ENCODE data around the gene TP53I13.

TP53I13 gene

DNA sequence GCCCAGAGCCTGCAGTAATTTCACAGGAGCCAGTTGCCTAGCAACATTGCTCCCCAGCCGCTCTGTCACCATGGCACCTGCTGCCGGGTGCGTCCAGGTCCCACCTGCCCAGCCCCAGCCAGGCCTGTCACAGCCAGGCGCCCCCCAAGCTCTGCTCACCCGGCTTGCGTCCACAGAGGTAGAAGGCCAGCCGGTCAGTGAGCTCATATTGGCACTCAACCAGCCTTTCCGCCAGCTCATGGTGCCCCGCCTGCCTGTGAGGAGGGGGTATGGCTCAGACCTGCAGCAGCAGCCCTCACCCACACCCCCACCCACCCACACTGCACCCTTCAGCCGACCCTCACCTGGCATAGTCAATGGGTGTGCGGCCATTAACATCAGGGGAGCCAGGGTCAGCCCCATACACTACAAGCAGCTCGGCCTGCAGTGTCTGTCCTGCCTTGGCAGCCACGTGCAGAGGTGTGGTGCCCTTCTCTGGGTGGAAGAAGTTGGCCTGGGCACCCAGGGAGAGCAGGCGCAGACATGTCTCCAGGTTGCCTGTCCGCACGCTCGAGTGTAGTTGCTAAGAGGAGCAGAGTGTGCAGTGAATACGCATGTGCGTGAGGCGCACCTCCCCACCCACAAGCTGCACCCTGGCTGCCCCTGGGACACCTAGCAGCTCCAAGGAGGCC, 13.2 kb downstream of the TP53I13 start:
- DNase-seq (ENCODE audit: low read depth), result no peak

GRCh38 chr17:29582254-29582765, 13.8 kb downstream of the TP53I13 start:
- no peak for DNase-seq (ENCODE audit: low read depth)

- no peak for DNase-seq (ENCODE audit: low read depth)
Observed at GRCh38 chr17:29582772-29583171, 14.3 kb downstream of the TP53I13 start.

DNA sequence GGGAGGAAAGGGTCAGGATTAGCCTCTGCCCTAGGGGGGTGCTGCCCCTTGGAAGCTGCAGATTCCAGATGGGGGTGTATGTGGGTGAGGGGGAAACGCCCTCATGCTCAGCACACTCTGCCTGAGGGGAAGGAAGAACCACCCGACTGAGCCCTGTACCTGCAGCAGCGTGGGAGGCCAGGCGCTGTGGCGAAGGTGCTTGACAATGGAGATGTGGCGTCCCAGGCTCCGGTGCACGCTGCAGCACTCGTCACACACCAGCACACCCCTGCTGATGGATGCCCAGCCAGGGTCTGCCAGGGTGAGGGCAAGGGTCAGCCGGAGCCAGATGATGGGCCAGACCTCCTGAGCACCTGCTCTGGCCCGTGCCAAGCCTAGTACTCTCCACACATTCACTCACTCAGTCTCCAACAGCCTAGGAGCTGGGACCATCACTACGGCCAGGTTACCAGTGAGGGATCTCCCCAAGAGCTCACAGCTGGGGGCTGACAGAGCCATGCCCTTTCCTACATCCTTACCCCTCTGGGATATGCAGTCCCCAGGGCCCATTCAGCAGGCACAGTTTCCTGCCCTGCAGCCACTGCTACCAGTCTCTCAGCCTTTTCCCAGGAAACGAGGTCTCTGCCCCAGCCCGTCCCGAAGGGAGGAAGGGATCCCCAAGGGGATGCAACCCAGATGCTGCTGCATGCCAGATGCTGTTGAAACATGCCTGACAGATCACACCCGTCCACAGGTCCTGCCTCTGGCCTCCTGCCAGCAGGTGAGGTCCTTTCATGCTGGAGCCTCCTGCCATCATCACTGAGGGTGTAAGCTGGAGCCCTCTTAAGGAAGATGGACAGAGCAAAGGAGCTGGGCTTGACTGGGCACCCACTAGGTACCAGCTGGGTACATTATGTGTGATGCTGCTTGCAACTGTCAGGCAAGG, 15.1 kb downstream of the TP53I13 start:
- DNase-seq (ENCODE audit: low read depth), result no peak

DNA sequence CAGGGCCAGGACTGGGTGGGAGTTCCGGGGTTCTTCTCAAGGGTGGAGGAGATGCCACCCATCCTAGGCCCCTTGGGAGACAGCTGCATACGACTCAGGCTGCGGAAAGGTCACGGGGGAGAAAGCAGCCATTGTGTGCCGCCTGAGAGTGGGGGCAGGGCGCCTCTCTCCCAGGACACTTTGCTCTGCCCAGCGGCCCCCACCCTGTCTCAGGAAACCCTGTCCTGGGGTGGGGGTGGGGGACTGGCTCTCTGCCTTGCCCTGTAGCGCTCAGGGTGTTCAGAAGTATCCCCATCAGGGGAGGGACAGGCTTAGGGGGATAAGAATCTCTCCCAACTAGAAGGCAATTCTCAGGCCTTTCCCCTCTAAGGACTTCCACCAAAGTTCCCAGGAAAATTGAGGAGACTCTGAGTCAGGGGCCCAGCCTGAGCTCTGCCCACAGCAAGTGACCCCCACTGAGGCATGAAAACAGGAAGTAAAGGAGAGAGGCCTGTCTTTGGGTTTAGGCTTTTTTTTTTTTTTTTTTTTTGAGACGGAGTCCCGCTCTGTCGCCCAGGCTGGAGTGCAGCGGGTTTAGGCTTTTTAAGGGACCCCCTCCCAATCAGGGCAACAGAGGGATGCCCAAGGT, 16.1 kb downstream of the TP53I13 start:
- no peak for DNase-seq (ENCODE audit: low read depth)

DNA sequence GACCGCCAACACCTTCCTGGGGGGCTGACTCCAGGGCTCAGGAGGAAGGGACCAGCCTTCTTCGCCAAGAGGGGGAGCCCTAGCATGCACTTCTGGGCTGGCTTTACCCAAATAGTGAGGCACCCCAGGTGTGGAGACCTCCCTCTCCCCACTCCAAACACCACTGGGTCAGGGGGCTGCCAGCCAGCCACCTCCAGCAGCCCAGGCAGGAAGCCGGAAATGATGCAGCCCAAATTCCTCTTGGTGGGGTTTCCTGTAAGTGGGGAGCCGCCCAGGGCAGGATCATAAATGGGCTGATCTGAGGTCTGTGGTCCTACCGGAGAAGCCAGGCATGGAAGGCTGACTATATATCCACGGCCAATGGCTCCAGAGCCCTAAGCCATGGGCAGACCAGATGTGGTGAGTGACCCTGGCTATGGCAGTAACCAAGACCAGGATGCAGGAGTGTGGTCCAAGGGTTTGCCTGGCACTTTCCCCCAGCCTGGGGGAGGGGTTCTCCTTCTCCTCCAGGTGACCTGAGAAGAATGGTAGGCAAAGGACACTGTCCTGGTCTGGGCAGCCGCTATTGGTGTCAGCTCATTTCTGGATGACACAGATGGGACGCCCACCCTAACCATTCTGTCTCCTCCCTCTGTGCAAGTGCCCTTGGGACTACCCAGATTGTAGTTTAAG, 16.7 kb downstream of the TP53I13 start:
- DNase-seq (ENCODE audit: low read depth), result no peak

GRCh38 chr17:29586676-29587469, 18.4 kb downstream of the TP53I13 start:
- DNase-seq (ENCODE audit: low read depth), result no peak

DNA sequence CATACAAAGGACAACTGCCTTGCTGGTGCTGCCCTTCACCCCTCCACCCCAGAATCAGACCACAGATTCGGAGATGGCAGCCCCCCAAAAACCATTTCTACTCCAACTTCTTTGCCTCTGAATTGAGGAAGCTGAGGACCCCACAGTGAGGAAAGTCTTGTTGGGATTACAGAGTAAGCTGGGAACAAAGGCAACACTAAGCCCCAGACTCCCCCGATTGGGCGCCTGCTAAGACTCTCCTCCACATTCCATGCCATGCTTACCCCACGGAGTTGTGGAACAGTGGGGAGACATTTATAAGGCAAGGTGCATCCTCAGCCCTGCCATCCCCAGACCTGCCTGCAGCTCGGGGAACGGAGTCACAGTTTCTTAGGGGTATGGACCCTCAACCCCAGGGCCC, 19.1 kb downstream of the TP53I13 start:
- no peak for DNase-seq (ENCODE audit: low read depth)

- no peak for DNase-seq (ENCODE audit: low read depth)
Observed at GRCh38 chr17:29588017-29588561, 19.6 kb downstream of the TP53I13 start.

DNA sequence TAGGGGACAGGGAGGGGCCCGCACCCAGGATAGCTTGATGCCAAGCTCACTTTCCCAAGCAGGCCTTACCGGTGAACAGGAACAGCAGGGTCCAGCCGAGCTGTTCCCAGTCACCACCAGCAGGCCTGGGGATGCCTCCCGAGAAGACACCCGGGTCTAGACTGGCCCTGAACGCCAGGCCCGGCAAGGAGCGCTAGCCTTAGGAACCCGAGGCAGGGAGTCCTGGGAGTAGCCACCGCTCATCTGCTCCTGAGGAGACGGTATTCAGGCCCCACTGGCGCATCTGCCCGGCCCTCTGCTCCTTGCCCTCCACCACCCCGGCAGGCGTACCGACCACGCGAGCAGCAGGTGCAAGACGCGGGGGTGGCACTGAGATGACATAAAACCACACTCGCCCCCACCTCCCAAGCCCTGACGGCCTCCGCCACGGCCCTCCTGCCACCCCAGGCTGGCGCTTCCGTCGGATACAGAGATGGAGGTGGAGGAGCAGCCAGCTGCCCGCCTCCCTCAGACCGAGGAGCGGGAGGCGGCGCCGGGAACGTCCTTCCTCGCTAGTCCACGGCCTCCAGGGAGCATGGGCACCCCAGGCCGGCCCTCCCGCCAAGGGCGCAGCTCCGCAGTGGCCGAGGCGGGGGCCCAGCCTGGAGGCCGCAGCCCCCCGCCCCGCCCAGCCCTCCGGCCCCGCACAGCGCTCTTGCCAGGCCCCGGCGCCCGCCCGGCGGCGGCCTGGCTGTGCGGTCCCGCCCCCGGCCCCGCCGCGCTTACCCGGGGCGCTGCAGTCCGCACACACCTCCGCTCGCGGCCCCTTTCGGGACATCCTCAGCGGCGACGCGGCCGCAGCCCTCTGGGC, 20.3 kb downstream of the TP53I13 start:
- peak; percentile 69 for DNase-seq (ENCODE audit: low read depth)

- peak; percentile 82 for DNase-seq (ENCODE audit: low read depth)
Observed at GRCh38 chr17:29589524-29590410, 21.3 kb downstream of the TP53I13 start, which contains the start of gene GIT1. Gene GIT1, minus strand, starts transcription at chr17:29589648. Its CDS starts 270 bp downstream, at chr17:29589378.

DNA sequence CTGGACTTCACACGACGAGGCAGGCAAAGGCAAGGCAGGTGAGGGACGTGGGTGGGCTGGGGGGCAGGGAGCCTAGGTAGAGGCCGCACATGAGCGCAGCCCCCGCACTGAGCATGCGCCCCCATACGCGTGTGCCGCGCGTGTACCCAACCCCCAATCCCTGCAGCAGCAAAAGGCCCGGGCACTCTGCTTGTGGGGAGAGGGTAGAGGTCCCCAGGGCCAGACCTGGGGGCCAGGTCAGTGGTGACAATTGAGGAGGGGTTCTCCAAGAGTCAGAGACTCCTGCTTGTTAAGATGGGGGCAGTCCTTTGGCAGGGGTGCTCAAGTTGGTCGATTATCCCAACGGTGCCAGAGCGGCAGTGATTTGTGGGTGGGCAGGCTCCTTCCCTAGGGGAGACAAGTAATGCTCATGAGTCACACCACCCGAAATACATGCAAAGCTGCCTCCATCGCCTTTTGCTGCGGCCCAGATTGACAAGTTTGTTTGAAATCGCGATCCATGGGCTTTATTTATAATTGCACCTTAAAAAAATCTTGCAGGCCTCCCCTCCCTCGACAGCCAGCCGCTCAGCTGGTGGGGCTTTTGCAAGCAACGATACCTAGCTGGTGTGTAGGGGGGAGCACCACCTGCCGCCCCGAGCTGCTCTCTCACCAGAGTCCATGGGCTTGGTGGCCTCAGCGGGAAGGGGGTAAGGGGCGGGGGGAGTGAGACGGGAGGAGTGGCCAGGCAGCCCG, 22.1 kb downstream of the TP53I13 start:
- no peak for DNase-seq (ENCODE audit: low read depth)

- DNase-seq (ENCODE audit: low read depth), result no peak
Observed at GRCh38 chr17:29591146-29591736, 22.7 kb downstream of the TP53I13 start.

GRCh38 chr17:29591737-29592608, 23.5 kb downstream of the TP53I13 start:
- DNase-seq (ENCODE audit: low read depth), result peak; percentile 60

GRCh38 chr17:29592850-29593551, 24.5 kb downstream of the TP53I13 start, which contains the start of gene ANKRD13B:
Gene ANKRD13B, plus strand, starts transcription at chr17:29593132. Its CDS starts 490 bp downstream, at chr17:29593622.
- no peak for DNase-seq (ENCODE audit: low read depth)
